Measurements from ENCODE around the gene TRAF1.

TRAF1 gene

GRCh38 chr9:120941046-120941770 is 14.6 kb upstream of the TRAF1 start:
- no peak for DNase-seq (ENCODE audit: low read depth in 2 of 2)

- DNase-seq (ENCODE audit: low read depth in 2 of 2): no peak
Observed at GRCh38 chr9:120940573-120940972, 14.0 kb upstream of the TRAF1 start.

- DNase-seq (ENCODE audit: low read depth in 2 of 2): no peak
Observed at GRCh38 chr9:120938851-120939250, 12.3 kb upstream of the TRAF1 start.

- DNase-seq (ENCODE audit: low read depth in 2 of 2): no peak
Observed at GRCh38 chr9:120937596-120937995, 11.0 kb upstream of the TRAF1 start.

- DNase-seq (ENCODE audit: low read depth in 2 of 2): no peak
Observed at GRCh38 chr9:120937127-120937526, 10.5 kb upstream of the TRAF1 start.

- no peak for DNase-seq (ENCODE audit: low read depth in 2 of 2)
Observed at GRCh38 chr9:120936764-120937122, 10.1 kb upstream of the TRAF1 start.

GRCh38 chr9:120936011-120936763 is 9.6 kb upstream of the TRAF1 start:
- DNase-seq (ENCODE audit: low read depth in 2 of 2): peak; percentile 74 to 86

- DNase-seq (ENCODE audit: low read depth in 2 of 2): no peak
Observed at GRCh38 chr9:120935383-120935857, 8.8 kb upstream of the TRAF1 start.

GRCh38 chr9:120934281-120934680 is 7.7 kb upstream of the TRAF1 start:
- no peak for DNase-seq (ENCODE audit: low read depth in 2 of 2)

- no peak for DNase-seq (ENCODE audit: low read depth in 2 of 2)
Observed at GRCh38 chr9:120933310-120934055, 6.9 kb upstream of the TRAF1 start.

- no peak for DNase-seq (ENCODE audit: low read depth in 2 of 2)
Observed at GRCh38 chr9:120932086-120932823, 5.7 kb upstream of the TRAF1 start.

GRCh38 chr9:120931231-120932085 is 4.9 kb upstream of the TRAF1 start:
- no peak for DNase-seq (ENCODE audit: low read depth in 2 of 2)

- DNase-seq (ENCODE audit: low read depth in 2 of 2): no peak
Observed at GRCh38 chr9:120929229-120929791, 2.7 kb upstream of the TRAF1 start.

GRCh38 chr9:120928483-120929228 is 2.1 kb upstream of the TRAF1 start:
- no peak for DNase-seq (ENCODE audit: low read depth in 2 of 2)

- DNase-seq (ENCODE audit: low read depth in 2 of 2): no peak
Observed at GRCh38 chr9:120928015-120928482, 1.5 kb upstream of the TRAF1 start.

GRCh38 chr9:120927269-120928014 is 846 bp upstream of the TRAF1 start:
- DNase-seq (ENCODE audit: low read depth in 2 of 2): no peak

- DNase-seq (ENCODE audit: low read depth in 2 of 2): peak in 1 of 2 donors; percentile 70
Observed at GRCh38 chr9:120925535-120926396, 830 bp downstream of the TRAF1 start.

Data from stimulated activated CD8-positive, alpha-beta memory T cell treated with anti-CD3 and anti-CD28 coated beads, Interleukin-2, amount 100 ng/mL, for 1 hour (primary cell).